ENCODE measurements around the gene ANXA11.
A peak's percentile ranks its signal among the peaks of the same experiment; 100 is the strongest.

ANXA11 gene

DNA sequence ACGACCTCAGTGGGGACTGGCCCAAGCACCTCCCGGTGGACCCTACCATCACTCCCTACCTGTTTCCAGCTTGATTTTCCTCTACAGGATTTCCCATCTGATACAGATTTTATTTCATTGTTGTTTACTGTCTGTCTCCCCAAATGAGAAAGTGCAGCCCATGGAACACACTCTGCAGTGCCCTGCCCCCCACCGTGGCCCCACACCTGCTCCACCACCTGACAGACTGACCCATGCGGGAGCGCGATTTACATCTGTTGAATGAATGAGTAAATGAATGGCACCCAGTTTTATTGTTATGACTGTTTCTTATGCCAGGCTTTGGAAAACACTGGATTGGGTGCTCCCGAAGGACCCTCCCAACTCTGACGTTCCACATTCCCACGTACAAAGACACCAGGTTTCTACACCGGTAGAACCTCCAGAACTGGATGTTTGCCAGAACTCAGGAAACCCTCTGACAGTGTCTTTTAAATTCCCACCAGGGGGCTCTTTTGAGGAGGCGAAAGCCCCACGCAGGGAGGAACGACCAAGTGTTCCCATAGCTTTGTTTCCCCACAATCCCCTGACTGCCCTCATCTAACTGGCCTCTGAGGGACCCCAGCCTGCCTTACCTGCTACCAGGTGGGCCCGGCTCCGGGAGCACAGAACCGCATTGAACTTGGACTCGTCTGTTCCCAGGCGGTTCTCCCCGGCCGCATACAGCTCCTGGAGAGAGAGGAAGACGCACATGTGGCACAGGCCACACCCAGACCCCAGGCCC is 43.8 kb downstream of the ANXA11 start:
- H3K4me1 ChIP-seq (ENCODE audit: control insufficient read depth in 1 of 2, insufficient read depth in 1 of 2, low read depth in 1 of 2, low read length in 1 of 2) = no peaks in the 10 kb centered on the region
- H3K4me3 ChIP-seq (ENCODE audit: low read depth in 1 of 2, low read length in 1 of 2) = no peak overlapping the region
- H3K27me3 ChIP-seq = no peaks in the 10 kb centered on the region
- peaks cover 5% of the 10 kb centered on the region for H3K9me3 ChIP-seq
- H3K27ac ChIP-seq = peak overlapping the region; percentile 20
- H3K36me3 ChIP-seq = peaks cover 100% of the 10 kb centered on the region
- TF ChIP-seq, protein P1, sequence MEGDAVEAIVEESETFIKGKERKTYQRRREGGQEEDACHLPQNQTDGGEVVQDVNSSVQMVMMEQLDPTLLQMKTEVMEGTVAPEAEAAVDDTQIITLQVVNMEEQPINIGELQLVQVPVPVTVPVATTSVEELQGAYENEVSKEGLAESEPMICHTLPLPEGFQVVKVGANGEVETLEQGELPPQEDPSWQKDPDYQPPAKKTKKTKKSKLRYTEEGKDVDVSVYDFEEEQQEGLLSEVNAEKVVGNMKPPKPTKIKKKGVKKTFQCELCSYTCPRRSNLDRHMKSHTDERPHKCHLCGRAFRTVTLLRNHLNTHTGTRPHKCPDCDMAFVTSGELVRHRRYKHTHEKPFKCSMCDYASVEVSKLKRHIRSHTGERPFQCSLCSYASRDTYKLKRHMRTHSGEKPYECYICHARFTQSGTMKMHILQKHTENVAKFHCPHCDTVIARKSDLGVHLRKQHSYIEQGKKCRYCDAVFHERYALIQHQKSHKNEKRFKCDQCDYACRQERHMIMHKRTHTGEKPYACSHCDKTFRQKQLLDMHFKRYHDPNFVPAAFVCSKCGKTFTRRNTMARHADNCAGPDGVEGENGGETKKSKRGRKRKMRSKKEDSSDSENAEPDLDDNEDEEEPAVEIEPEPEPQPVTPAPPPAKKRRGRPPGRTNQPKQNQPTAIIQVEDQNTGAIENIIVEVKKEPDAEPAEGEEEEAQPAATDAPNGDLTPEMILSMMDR (IDR thresholded peaks at IDR 0.05) = no peak

DNA sequence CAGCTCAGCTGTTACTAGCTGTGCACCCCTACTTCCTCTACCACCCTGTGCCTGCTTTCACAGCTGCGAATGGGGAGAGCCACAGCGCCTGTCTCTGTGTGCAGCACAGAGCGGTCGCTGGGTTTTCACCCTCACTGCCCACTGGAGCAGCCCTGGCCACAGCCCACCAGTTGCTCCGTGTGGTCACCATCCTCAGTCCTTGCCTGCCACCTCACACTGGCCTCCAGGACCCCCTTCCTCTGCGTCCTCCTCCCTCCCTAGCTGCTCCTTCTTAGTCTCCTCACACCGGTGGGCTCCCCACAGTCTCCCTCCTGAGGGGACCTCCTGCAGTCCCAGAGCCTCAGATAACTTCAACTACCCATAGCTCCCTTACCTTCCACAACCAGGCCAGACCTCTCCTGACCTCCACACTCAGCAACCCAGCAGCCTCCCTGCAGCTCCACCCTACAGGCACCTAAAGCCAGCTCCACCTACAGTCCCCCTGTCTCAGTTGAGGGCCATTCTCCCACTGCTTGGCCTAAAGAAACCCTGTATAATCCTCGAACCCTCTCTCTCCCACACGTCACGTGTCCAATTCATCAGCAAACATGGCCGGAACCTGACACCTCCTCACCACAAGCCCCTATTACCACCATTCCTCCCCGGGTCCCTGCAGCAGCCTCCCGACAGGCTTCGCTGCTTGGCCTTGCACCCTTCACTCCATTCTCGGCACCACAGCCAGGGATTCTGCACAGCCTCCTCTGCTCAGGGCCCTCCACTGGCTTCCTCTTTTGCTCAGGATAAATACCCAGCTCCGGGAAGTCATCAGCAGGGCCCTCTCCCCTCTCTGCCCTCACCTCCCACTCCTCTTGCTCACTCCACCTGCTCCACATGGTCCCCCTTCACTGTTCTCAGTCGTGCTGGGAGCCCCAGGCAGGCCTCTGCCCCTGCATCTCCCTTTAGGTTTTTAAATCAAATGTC is 44.7 kb downstream of the ANXA11 start:
- TF ChIP-seq, protein P1 (IDR thresholded peaks at IDR 0.05) = no peak
- Histone ChIP-seq H3K4me3 (ENCODE audit: low read depth in 1 of 2, low read length in 1 of 2) (no peak overlapping the region), H3K27me3 (no peaks in the 10 kb centered on the region), H3K27ac (peak overlapping the region; percentile 20), H3K36me3 (peaks cover 100% of the 10 kb centered on the region), H3K9me3 (peaks cover 5% of the 10 kb centered on the region), H3K4me1 (ENCODE audit: control insufficient read depth in 1 of 2, insufficient read depth in 1 of 2, low read depth in 1 of 2, low read length in 1 of 2) (no peaks in the 10 kb centered on the region)

DNA sequence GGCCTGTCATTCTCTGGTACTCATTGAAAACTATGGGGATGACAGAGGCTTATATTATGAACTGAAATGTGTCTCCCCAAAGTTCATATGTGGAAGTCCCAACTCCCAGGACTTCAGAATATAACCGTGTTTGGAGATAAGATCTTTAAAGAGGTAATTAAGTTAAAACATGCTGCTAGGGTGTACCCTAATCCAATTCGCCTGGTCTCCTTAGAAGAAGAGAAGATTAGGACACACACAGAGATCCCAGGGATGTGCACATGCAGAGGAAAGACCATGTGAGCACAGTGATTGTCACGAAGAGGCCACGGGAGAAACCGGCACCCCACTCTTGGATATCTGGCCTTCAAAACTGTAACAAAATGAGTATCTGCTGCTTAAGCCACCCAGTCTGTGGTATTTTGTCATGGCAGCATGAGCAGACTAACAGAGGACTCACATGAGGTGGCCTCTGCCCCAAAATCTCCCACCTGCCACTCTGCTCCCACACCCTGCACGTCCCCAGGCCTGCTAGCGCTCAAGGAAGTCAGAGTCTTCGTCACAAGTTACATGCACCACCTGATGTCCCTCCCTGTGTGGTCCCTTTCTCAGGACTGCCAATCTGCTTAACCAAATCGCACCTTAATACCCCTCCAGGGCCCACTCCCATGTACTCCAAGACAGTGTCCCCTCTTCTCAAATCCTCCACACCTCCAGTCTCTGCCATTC is 46.0 kb downstream of the ANXA11 start:
- H3K36me3 ChIP-seq = peaks cover 100% of the 10 kb centered on the region
- H3K27me3 ChIP-seq = no peaks in the 10 kb centered on the region
- H3K9me3 ChIP-seq = peaks cover 5% of the 10 kb centered on the region
- TF ChIP-seq, protein P1 (IDR thresholded peaks at IDR 0.05) = no peak
- peak overlapping the region; percentile 26 for H3K27ac ChIP-seq
- H3K4me3 ChIP-seq (ENCODE audit: low read depth in 1 of 2, low read length in 1 of 2) = no peak overlapping the region
- H3K4me1 ChIP-seq (ENCODE audit: control insufficient read depth in 1 of 2, insufficient read depth in 1 of 2, low read depth in 1 of 2, low read length in 1 of 2) = no peaks in the 10 kb centered on the region

DNA sequence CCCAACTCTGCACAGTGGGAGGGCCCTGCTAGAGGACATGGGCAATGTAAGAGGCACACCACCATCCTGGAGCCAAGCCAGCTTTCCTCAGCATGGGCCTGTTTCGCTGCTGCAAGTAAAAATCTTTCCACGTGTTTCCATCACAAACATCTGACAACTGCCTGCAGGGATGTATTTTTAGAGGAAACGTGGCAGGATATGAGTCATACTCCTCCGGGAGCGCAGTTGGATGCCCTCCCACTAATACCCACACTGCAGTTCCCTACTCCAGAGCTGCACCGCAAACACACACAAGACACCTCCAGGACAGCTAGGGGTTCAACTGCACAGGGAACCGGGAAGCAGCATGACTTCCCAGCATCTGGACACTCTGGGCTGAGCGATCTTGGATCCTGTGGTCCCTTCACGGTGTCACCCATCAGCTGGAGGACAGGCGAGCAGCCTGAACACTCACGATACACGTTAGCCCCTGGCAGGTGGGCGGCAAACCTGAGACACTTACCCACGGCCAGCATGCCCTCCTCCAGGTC is 46.7 kb downstream of the ANXA11 start:
- Histone ChIP-seq H3K4me3 (ENCODE audit: low read depth in 1 of 2, low read length in 1 of 2) (no peak overlapping the region), H3K4me1 (ENCODE audit: control insufficient read depth in 1 of 2, insufficient read depth in 1 of 2, low read depth in 1 of 2, low read length in 1 of 2) (no peaks in the 10 kb centered on the region), H3K27ac (peak overlapping the region; percentile 26), H3K36me3 (peaks cover 100% of the 10 kb centered on the region), H3K27me3 (no peaks in the 10 kb centered on the region), H3K9me3 (peaks cover 5% of the 10 kb centered on the region)
- TF ChIP-seq, protein P1 (IDR thresholded peaks at IDR 0.05) = no peak

DNA sequence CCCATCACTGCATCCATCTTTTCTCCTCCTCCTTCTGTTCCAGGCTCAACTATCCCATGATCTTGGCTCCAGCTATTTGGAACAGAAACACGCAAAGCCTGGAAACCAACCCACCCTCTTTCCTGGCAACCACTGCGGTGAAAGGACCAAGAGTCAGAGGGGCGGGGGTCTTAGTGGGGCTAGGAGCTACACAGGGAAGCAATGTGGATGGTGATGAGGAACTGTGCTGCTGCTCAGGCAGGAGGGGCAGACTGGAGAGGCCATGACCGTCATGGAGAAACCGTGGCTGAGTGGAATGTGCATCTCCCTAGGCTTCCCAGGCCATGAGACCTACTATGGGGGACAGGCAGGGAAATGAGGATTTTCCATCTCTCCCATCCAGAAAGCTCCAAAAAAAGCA is 47.2 kb downstream of the ANXA11 start:
- Histone ChIP-seq H3K27me3 (no peaks in the 10 kb centered on the region), H3K4me1 (ENCODE audit: control insufficient read depth in 1 of 2, insufficient read depth in 1 of 2, low read depth in 1 of 2, low read length in 1 of 2) (no peaks in the 10 kb centered on the region), H3K36me3 (peaks cover 100% of the 10 kb centered on the region), H3K4me3 (ENCODE audit: low read depth in 1 of 2, low read length in 1 of 2) (no peak overlapping the region), H3K27ac (no peak overlapping the region), H3K9me3 (peaks cover 3% of the 10 kb centered on the region)
- TF ChIP-seq, protein P1 (IDR thresholded peaks at IDR 0.05) = no peak
